Neural crest cell (in vitro differentiated cells): ENCODE results near the gene MEF2A. TPM values are rescaled to one million over a fixed set of nuclear protein-coding genes. Genes with fewer than 3 reads are reported as not detected.
"Not testable (repeated sequence)": the region's sequence is repeated elsewhere in the genome, so short reads cannot be mapped to it uniquely, and the experiment has no call there.

Source experiments
- DNase-seq: peaks from one replicate; pipeline ENCODE4 v3.0.0; 2021; ENCODE audit warnings: low read depth, mixed read lengths, low spot score
- H3K27ac Mint-ChIP-seq: one replicate; pipeline ENCODE4 v1.8.0; 2021; ENCODE audit warnings: mild to moderate bottlenecking, mixed read lengths; ENCODE audit not compliant: unreplicated experiment
- H3K27me3 Mint-ChIP-seq: 2 replicates; pipeline ENCODE4 v1.8.0; 2021; ENCODE audit warnings: low read depth, mild to moderate bottlenecking, mixed read lengths
- H3K36me3 Mint-ChIP-seq: 2 replicates; pipeline ENCODE4 v1.8.0; 2021; ENCODE audit warnings: low read depth, mild to moderate bottlenecking, mixed read lengths
- H3K4me1 Mint-ChIP-seq: 2 replicates; pipeline ENCODE4 v1.8.0; 2021; ENCODE audit warnings: mixed read lengths
- H3K4me3 Mint-ChIP-seq: one replicate; pipeline ENCODE4 v1.8.0; 2021; ENCODE audit warnings: mild to moderate bottlenecking, mixed read lengths
- H3K9me3 Mint-ChIP-seq: 2 replicates; pipeline ENCODE4 v1.8.0; 2021; ENCODE audit warnings: mixed read lengths
- CTCF ChIP-seq: fragments of 200-600 bp; sonication (generic); conservative IDR thresholded peaks from 2 replicates; pipeline ENCODE4 v1.5.0; 2021; ENCODE audit warnings: antibody characterized with exemption, mild to moderate bottlenecking
- total RNA-seq: library from RNA; stranded (reverse); gene quantifications from 2 replicates; pipeline ENCODE4 v1.2.1, GENCODE V29; 2021

MEF2A gene
- total RNA-seq, 1 donor from 2014 or later = 21.5 TPM

- no peak for TF ChIP-seq CTCF
- Mint-ChIP-seq H3K36me3 (peaks cover 2% of the 10 kb centered on the region), H3K4me3 (peak within 1 kb of the TSS; percentile 90), H3K4me1 (peaks cover 16% of the 10 kb centered on the region), H3K27ac (peak within 1 kb of the TSS; percentile 86), H3K27me3 (no peaks in the 10 kb centered on the region), H3K9me3 (peaks cover 2% of the 10 kb centered on the region)
- peak; percentile 94 for DNase-seq
Measured at GRCh38 chr15:99733268-99734039, 167.7 kb downstream of the MEF2A start, which contains the start of gene LYSMD4. TSS of gene LYSMD4 (minus strand) at chr15:99733437. CDS start at chr15:99731999, 1,438 bp downstream.

GRCh38 chr15:99734040-99734291 lies 168.2 kb downstream of the MEF2A start:
- not testable (repeated sequence) for DNase-seq, H3K27ac Mint-ChIP-seq, H3K36me3 Mint-ChIP-seq, H3K9me3 Mint-ChIP-seq, H3K27me3 Mint-ChIP-seq
- Mint-ChIP-seq H3K4me3 (peak overlapping the region; percentile 89), H3K4me1 (peaks cover 16% of the 10 kb centered on the region)

GRCh38 chr15:99734575-99734974 lies 168.8 kb downstream of the MEF2A start:
- H3K9me3 Mint-ChIP-seq = peaks cover 2% of the 10 kb centered on the region
- TF ChIP-seq CTCF = no peak
- peaks cover 16% of the 10 kb centered on the region for H3K4me1 Mint-ChIP-seq
- DNase-seq = no peak
- H3K27me3 Mint-ChIP-seq = no peaks in the 10 kb centered on the region
- peak overlapping the region; percentile 72 for H3K4me3 Mint-ChIP-seq
- no peak overlapping the region for H3K27ac Mint-ChIP-seq
- H3K36me3 Mint-ChIP-seq = peaks cover 2% of the 10 kb centered on the region

- DNase-seq = no peak
- peaks cover 2% of the 10 kb centered on the region for H3K36me3 Mint-ChIP-seq
- H3K4me3 Mint-ChIP-seq = peak overlapping the region; percentile 72
- no peaks in the 10 kb centered on the region for H3K27me3 Mint-ChIP-seq
- no peak overlapping the region for H3K27ac Mint-ChIP-seq
- no peak for TF ChIP-seq CTCF
- H3K4me1 Mint-ChIP-seq = peaks cover 14% of the 10 kb centered on the region
- H3K9me3 Mint-ChIP-seq = peaks cover 2% of the 10 kb centered on the region
Measured at GRCh38 chr15:99735868-99736267, 170.1 kb downstream of the MEF2A start.

- no peak for TF ChIP-seq CTCF
- H3K9me3 Mint-ChIP-seq = peaks cover 2% of the 10 kb centered on the region
- H3K27ac Mint-ChIP-seq = no peak overlapping the region
- DNase-seq = no peak
- H3K4me1 Mint-ChIP-seq = peaks cover 8% of the 10 kb centered on the region
- no peaks in the 10 kb centered on the region for H3K27me3 Mint-ChIP-seq
- H3K4me3 Mint-ChIP-seq = no peak overlapping the region
- H3K36me3 Mint-ChIP-seq = peaks cover 2% of the 10 kb centered on the region
Measured at GRCh38 chr15:99736702-99737101, 170.9 kb downstream of the MEF2A start.

- Mint-ChIP-seq H3K27me3 (no peaks in the 10 kb centered on the region), H3K4me1 (no peaks in the 10 kb centered on the region), H3K9me3 (peaks cover 2% of the 10 kb centered on the region), H3K4me3 (no peak overlapping the region), H3K27ac (no peak overlapping the region), H3K36me3 (peaks cover 2% of the 10 kb centered on the region)
- no peak for TF ChIP-seq CTCF
- no peak for DNase-seq
Measured at GRCh38 chr15:99738021-99738847, 172.4 kb downstream of the MEF2A start.
